HepG2 (cell line): ENCODE results near the gene MCM3AP. TPM values are rescaled to one million over a fixed set of nuclear protein-coding genes. Genes with fewer than 3 reads are reported as not detected.
A peak's percentile ranks its signal among the peaks of the same experiment; 100 is the strongest.

Experiments
- BCL3 ChIP-seq: sonication (generic); formaldehyde crosslinking; IDR thresholded peaks from 2 replicates; pipeline ENCODE4 v1.5.1; 2020; ENCODE audit warnings: mild to moderate bottlenecking, missing genetic modification reagents, moderate library complexity
- EP300 ChIP-seq, 3 experiments: sonication (generic) in 1 of 3; formaldehyde crosslinking in 1 of 3; IDR thresholded peaks; 2 replicates each; pipeline versions ENCODE4 v1.5.1 to v1.6.1; 2011 to 2020; ENCODE audit warnings: low read depth in 2 of 3, low read length in 2 of 3, borderline replicate concordance in 1 of 3, improper control_type of control experiment in 1 of 3, mild to moderate bottlenecking in 1 of 3, missing genetic modification reagents in 1 of 3, moderate library complexity in 1 of 3
- GPN1 ChIP-seq: sonication (generic); formaldehyde crosslinking; IDR thresholded peaks from 2 replicates; pipeline ENCODE4 v1.5.1; 2020; ENCODE audit warnings: missing genetic modification reagents, borderline replicate concordance
- HNF4G ChIP-seq, 2 experiments: sonication (generic) in 1 of 2; formaldehyde crosslinking in 1 of 2; IDR thresholded peaks; 2 replicates each; pipeline versions ENCODE4 v1.4.0 to v1.6.1; 2011 to 2020; ENCODE audit warnings: borderline replicate concordance in 2 of 2, low read depth in 2 of 2, mild to moderate bottlenecking in 2 of 2, low read length in 1 of 2, missing genetic modification reagents in 1 of 2, moderate library complexity in 1 of 2
- ISL2 ChIP-seq: sonication (generic); formaldehyde crosslinking; IDR thresholded peaks from 2 replicates; pipeline ENCODE4 v1.5.0; 2020; ENCODE audit warnings: missing genetic modification reagents
- MTF2 ChIP-seq: sonication (generic); formaldehyde crosslinking; IDR thresholded peaks from 2 replicates; pipeline ENCODE4 v1.5.0; 2020; ENCODE audit warnings: missing genetic modification reagents, borderline replicate concordance
- PHB2 ChIP-seq: fragments of 450-650 bp; IDR thresholded peaks from 2 replicates; pipeline ENCODE4 v1.6.1; 2018; ENCODE audit not compliant: partially characterized antibody
- RFXAP ChIP-seq: sonication (generic); formaldehyde crosslinking; IDR thresholded peaks from 2 replicates; pipeline ENCODE4 v1.4.0; 2020; ENCODE audit warnings: missing genetic modification reagents, borderline replicate concordance
- SP4 ChIP-seq: sonication (generic); formaldehyde crosslinking; IDR thresholded peaks from 2 replicates; pipeline ENCODE4 v1.8.1; 2023; ENCODE audit warnings: mild to moderate bottlenecking, missing genetic modification reagents
- SSRP1 ChIP-seq: IDR thresholded peaks from 2 replicates; pipeline ENCODE4 v1.6.1; 2016; ENCODE audit warnings: control low read depth
- TIGD3 ChIP-seq: sonication (generic); formaldehyde crosslinking; IDR thresholded peaks from 2 replicates; pipeline ENCODE4 v1.5.1; 2020; ENCODE audit warnings: mild to moderate bottlenecking, missing genetic modification reagents, borderline replicate concordance
- ZBTB10 ChIP-seq: sonication (generic); formaldehyde crosslinking; IDR thresholded peaks from 2 replicates; pipeline ENCODE4 v1.4.0; 2020; ENCODE audit warnings: missing genetic modification reagents, borderline replicate concordance
- ZBTB34 ChIP-seq: sonication (generic); formaldehyde crosslinking; IDR thresholded peaks from 2 replicates; pipeline ENCODE4 v1.8.0; 2022; ENCODE audit warnings: mild to moderate bottlenecking, missing genetic modification reagents
- ZNF207 ChIP-seq: fragments of 450-650 bp; IDR thresholded peaks from 2 replicates; pipeline ENCODE4 v1.6.1; 2016; ENCODE audit warnings: antibody characterized with exemption, borderline replicate concordance
- ZNF263 ChIP-seq: sonication (generic); formaldehyde crosslinking; IDR thresholded peaks from 2 replicates; pipeline ENCODE4 v1.4.0; 2020; ENCODE audit warnings: missing genetic modification reagents
- ZNF547 ChIP-seq: sonication (generic); formaldehyde crosslinking; IDR thresholded peaks from 2 replicates; pipeline ENCODE4 v1.5.1; 2020; ENCODE audit warnings: mild to moderate bottlenecking, missing genetic modification reagents
- ZNF629 ChIP-seq: sonication (generic); formaldehyde crosslinking; conservative IDR thresholded peaks from 2 replicates; pipeline ENCODE4 v1.5.0; 2020; ENCODE audit warnings: missing genetic modification reagents
- ZNF784 ChIP-seq: sonication (generic); formaldehyde crosslinking; IDR thresholded peaks from 2 replicates; pipeline ENCODE4 v1.5.1; 2020; ENCODE audit warnings: missing genetic modification reagents, mild to moderate bottlenecking, borderline replicate concordance
- ZNF790 ChIP-seq: sonication (generic); formaldehyde crosslinking; IDR thresholded peaks from 2 replicates; pipeline ENCODE4 v1.8.0; 2022; ENCODE audit warnings: missing genetic modification reagents, mild to moderate bottlenecking, borderline replicate concordance
- ZNF792 ChIP-seq: IDR thresholded peaks from 2 replicates; pipeline ENCODE4 v1.6.1; 2016
- polyA plus RNA-seq, 8 experiments: library from polyadenylated mRNA; depleted of rRNA in 3 of 8; stranded (reverse) in 7 of 8; unstranded in 1 of 8; fragments of >200 nt; fragmentation: Illumina TruSeq in 4 of 8; extraction: Trizol in 4 of 8; gene quantifications; 2 replicates each; pipeline versions ENCODE4 v1.2.1 to v1.2.3, GENCODE V29; 2011 to 2016; ENCODE audit warnings: low read depth in 4 of 8, missing spikeins in 1 of 8, mixed read lengths in 1 of 8; ENCODE audit not compliant: insufficient read depth in 1 of 8
- total RNA-seq, 5 experiments: library from RNA; depleted of rRNA; stranded (reverse); fragments of >200 nt; fragmentation: Illumina TruSeq; extraction: Trizol; gene quantifications; 2 replicates each; pipeline ENCODE4 v1.2.3, GENCODE V29; 2016; ENCODE audit warnings: low read depth in 1 of 5

Gene MCM3AP
- total and polyA plus RNA-seq, 2 of the 13 experiments (the other 11 are each of a cell fraction or from before 2014, with no cell fraction given) = 27.0 to 54.7 TPM

- TF ChIP-seq ZBTB34 (CRISPR knock-in tag) (no peak), BCL3 (CRISPR knock-in tag) (0 out of 2 replicates have a peak, but pooled peaks have one; percentile 51), SP4 (CRISPR knock-in tag) (no peak), RFXAP (CRISPR knock-in tag) (no peak), ZNF207 (no peak), ZNF547 (CRISPR knock-in tag) (0 out of 2 replicates have a peak, but pooled peaks have one; percentile 53), ISL2 (no peak), MTF2 (CRISPR knock-in tag) (no peak), TIGD3 (CRISPR knock-in tag) (no peak), HNF4G (IDR thresholded peaks at IDR 0.05; ENCODE audit: borderline replicate concordance, low read depth, low read length) (no peak), HNF4G (CRISPR knock-in tag; IDR thresholded peaks at IDR 0.05; ENCODE audit: borderline replicate concordance, low read depth) (no peak), ZNF792 (CRISPR knock-in tag) (no peak), ZBTB10 (CRISPR knock-in tag) (no peak), GPN1 (no peak), ZNF263 (peak; percentile 35), SSRP1 (CRISPR knock-in tag) (0 out of 2 replicates have a peak, but pooled peaks have one; percentile 35), PHB2 (no peak), ZNF629 (CRISPR knock-in tag) (no peak), ZNF790 (CRISPR knock-in tag) (no peak), ZNF784 (no peak), EP300 (IDR thresholded peaks at IDR 0.05; ENCODE audit: low read depth in 2 of 2, low read length in 2 of 2) (no peak), EP300 (CRISPR knock-in tag; IDR thresholded peaks at IDR 0.05; ENCODE audit: borderline replicate concordance) (no peak)
Measured at GRCh38 chr21:46295177-46295770, 9.9 kb upstream of the MCM3AP start (continued).
